HepG2 (cell line): ENCODE results near the gene RPL18. TPM values are rescaled to one million over a fixed set of nuclear protein-coding genes. Genes with fewer than 3 reads are reported as not detected.
A peak's percentile ranks its signal among the peaks of the same experiment; 100 is the strongest.

Experiments
- EEA1 ChIP-seq: sonication (generic); formaldehyde crosslinking; IDR thresholded peaks from 2 replicates; pipeline ENCODE4 v1.5.1; 2020; ENCODE audit warnings: mild to moderate bottlenecking, missing genetic modification reagents, borderline replicate concordance
- EHMT2 ChIP-seq: fragments of 200-600 bp; sonication (generic); IDR thresholded peaks from 2 replicates; pipeline ENCODE4 v1.7.0; 2017; ENCODE audit warnings: antibody characterized with exemption, low read depth, low read length, borderline replicate concordance
- FOXK2 ChIP-seq: fragments of 450-650 bp; IDR thresholded peaks from 2 replicates; pipeline ENCODE4 v1.6.1; 2016
- MAZ ChIP-seq, 2 experiments: sonication (generic) in 1 of 2; formaldehyde crosslinking in 1 of 2; IDR thresholded peaks; 2 replicates each; pipeline versions ENCODE4 v1.5.0 to v1.6.1; 2012 to 2020; ENCODE audit warnings: low read depth in 2 of 2, mild to moderate bottlenecking in 2 of 2, borderline replicate concordance in 1 of 2, improper control_type of control experiment in 1 of 2, low read length in 1 of 2, missing genetic modification reagents in 1 of 2, moderate library complexity in 1 of 2
- MEIS2 ChIP-seq: sonication (generic); formaldehyde crosslinking; IDR thresholded peaks from 2 replicates; pipeline ENCODE4 v1.9.0; 2021; ENCODE audit warnings: mild to moderate bottlenecking, missing genetic modification reagents
- NCOA1 ChIP-seq: sonication (generic); formaldehyde crosslinking; IDR thresholded peaks from 2 replicates; pipeline ENCODE4 v1.9.0; 2021; ENCODE audit warnings: missing genetic modification reagents
- NFKB2 ChIP-seq: sonication (generic); formaldehyde crosslinking; IDR thresholded peaks from 2 replicates; pipeline ENCODE4 v1.4.0; 2020; ENCODE audit warnings: missing genetic modification reagents, borderline replicate concordance
- NRL ChIP-seq: sonication (generic); formaldehyde crosslinking; IDR thresholded peaks from 2 replicates; pipeline ENCODE4 v1.5.0; 2020; ENCODE audit warnings: missing genetic modification reagents, mild to moderate bottlenecking, moderate library complexity, borderline replicate concordance
- PHF20 ChIP-seq: sonication (generic); formaldehyde crosslinking; IDR thresholded peaks from 2 replicates; pipeline ENCODE4 v1.5.0; 2020; ENCODE audit warnings: mild to moderate bottlenecking, missing genetic modification reagents
- SCMH1 ChIP-seq: sonication (generic); formaldehyde crosslinking; IDR thresholded peaks from 2 replicates; pipeline ENCODE4 v1.9.0; 2021; ENCODE audit warnings: missing genetic modification reagents, mild to moderate bottlenecking, borderline replicate concordance
- SKI ChIP-seq: fragments of 450-650 bp; IDR thresholded peaks from one replicate; pipeline ENCODE4 v1.6.1; 2018; ENCODE audit warnings: mild to moderate bottlenecking; ENCODE audit not compliant: partially characterized antibody
- SRSF9 ChIP-seq: fragments of 200-400 bp; formaldehyde crosslinking; IDR thresholded peaks from 2 replicates; pipeline ENCODE4 v1.6.1; 2018; ENCODE audit warnings: borderline replicate concordance, mild to moderate bottlenecking, low read depth, low read length; ENCODE audit not compliant: insufficient read depth, poor library complexity, severe bottlenecking
- TAF15 ChIP-seq: fragments of 200-400 bp; formaldehyde crosslinking; IDR thresholded peaks from one replicate; pipeline ENCODE4 v1.6.1; 2018; ENCODE audit warnings: mild to moderate bottlenecking, low read depth, low read length; ENCODE audit not compliant: poor library complexity, severe bottlenecking
- TEF ChIP-seq: sonication (generic); formaldehyde crosslinking; IDR thresholded peaks from 2 replicates; pipeline ENCODE4 v1.5.0; 2020; ENCODE audit warnings: missing genetic modification reagents
- UBTF ChIP-seq: sonication (generic); formaldehyde crosslinking; IDR thresholded peaks from 2 replicates; pipeline ENCODE4 v1.4.0; 2020; ENCODE audit warnings: mild to moderate bottlenecking, missing genetic modification reagents
- XRCC5 ChIP-seq: fragments of 200-400 bp; formaldehyde crosslinking; optimal IDR thresholded peaks from 2 replicates; pipeline ENCODE3; 2017; ENCODE audit warnings: mild to moderate bottlenecking, low read length
- ZMAT3 ChIP-seq: sonication (generic); formaldehyde crosslinking; conservative IDR thresholded peaks from 2 replicates; pipeline ENCODE4 v1.7.0; 2021; ENCODE audit warnings: missing genetic modification reagents
- ZNF367 ChIP-seq: sonication (generic); formaldehyde crosslinking; IDR thresholded peaks from 2 replicates; pipeline ENCODE4 v1.4.0; 2020; ENCODE audit warnings: missing genetic modification reagents, borderline replicate concordance
- ZNF547 ChIP-seq: sonication (generic); formaldehyde crosslinking; IDR thresholded peaks from 2 replicates; pipeline ENCODE4 v1.5.1; 2020; ENCODE audit warnings: mild to moderate bottlenecking, missing genetic modification reagents
- ZNF570 ChIP-seq: sonication (generic); formaldehyde crosslinking; IDR thresholded peaks from 2 replicates; pipeline ENCODE4 v1.4.0; 2020; ENCODE audit warnings: mild to moderate bottlenecking, missing genetic modification reagents, borderline replicate concordance
- ZNF629 ChIP-seq: sonication (generic); formaldehyde crosslinking; conservative IDR thresholded peaks from 2 replicates; pipeline ENCODE4 v1.5.0; 2020; ENCODE audit warnings: missing genetic modification reagents
- ZNF709 ChIP-seq: sonication (generic); formaldehyde crosslinking; IDR thresholded peaks from 2 replicates; pipeline ENCODE4 v1.5.0; 2020; ENCODE audit warnings: mild to moderate bottlenecking, missing genetic modification reagents
- polyA plus RNA-seq, 8 experiments: library from polyadenylated mRNA; depleted of rRNA in 3 of 8; stranded (reverse) in 7 of 8; unstranded in 1 of 8; fragments of >200 nt; fragmentation: Illumina TruSeq in 4 of 8; extraction: Trizol in 4 of 8; gene quantifications; 2 replicates each; pipeline versions ENCODE4 v1.2.1 to v1.2.3, GENCODE V29; 2011 to 2016; ENCODE audit warnings: low read depth in 4 of 8, missing spikeins in 1 of 8, mixed read lengths in 1 of 8; ENCODE audit not compliant: insufficient read depth in 1 of 8
- total RNA-seq, 5 experiments: library from RNA; depleted of rRNA; stranded (reverse); fragments of >200 nt; fragmentation: Illumina TruSeq; extraction: Trizol; gene quantifications; 2 replicates each; pipeline ENCODE4 v1.2.3, GENCODE V29; 2016; ENCODE audit warnings: low read depth in 1 of 5
- TF ChIP-seq, protein P1 (sequence below): sonication (generic); formaldehyde crosslinking; IDR thresholded peaks from 2 replicates; pipeline ENCODE4 v1.5.0; 2020; ENCODE audit warnings: mild to moderate bottlenecking, missing genetic modification reagents, moderate library complexity
- TF ChIP-seq, protein P2 (sequence below): sonication (generic); formaldehyde crosslinking; IDR thresholded peaks from 2 replicates; pipeline ENCODE4 v1.8.0; 2022; ENCODE audit warnings: missing genetic modification reagents, low read depth, mild to moderate bottlenecking, borderline replicate concordance

The RPL18 gene
- total and polyA plus RNA-seq, 2 of the 13 experiments (the other 11 are each of a cell fraction or from before 2014, with no cell fraction given): 1,485 to 1,639 TPM

DNA sequence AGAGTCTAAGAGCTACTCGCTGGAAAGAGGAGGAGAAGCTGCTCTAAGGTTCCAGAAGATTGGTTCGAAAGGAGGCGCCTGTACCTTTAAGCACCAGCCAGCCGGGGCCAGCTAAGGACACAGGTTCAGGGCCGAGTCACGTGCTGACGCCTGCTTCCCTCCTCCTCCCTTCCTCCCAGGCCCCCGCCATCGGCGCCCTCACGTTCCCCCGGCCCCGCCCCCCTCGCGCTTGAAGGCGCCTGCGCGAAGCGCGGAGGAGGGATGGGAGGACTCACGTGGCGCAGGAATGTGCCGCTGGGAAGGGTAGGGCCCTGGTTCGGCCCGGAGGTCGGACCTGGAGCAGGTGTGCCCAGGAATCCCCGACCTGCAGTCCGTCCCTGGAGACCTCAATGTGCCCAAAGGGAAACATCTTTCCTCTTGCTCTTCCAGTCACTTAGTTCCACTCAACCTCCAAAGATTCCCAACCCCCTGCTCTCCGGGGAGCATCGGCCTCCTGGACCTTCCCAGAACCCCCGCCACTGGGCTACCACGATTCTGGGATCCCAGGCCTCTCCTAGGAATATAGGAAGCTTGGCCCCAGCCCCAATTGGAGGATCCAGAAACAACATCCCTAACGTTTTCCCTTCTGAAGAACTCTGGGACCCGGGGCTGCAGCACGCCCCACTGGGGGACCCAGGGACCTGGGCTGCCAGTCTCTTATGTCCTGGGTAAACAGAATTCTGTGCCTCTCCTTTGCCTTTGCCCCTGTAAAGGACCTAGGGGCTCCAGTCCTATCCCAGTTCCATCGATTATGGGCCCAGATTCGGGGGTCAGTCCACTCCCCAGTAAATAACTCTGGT is 15.7 kb upstream of the RPL18 start (continued):
- TF ChIP-seq, protein P1, sequence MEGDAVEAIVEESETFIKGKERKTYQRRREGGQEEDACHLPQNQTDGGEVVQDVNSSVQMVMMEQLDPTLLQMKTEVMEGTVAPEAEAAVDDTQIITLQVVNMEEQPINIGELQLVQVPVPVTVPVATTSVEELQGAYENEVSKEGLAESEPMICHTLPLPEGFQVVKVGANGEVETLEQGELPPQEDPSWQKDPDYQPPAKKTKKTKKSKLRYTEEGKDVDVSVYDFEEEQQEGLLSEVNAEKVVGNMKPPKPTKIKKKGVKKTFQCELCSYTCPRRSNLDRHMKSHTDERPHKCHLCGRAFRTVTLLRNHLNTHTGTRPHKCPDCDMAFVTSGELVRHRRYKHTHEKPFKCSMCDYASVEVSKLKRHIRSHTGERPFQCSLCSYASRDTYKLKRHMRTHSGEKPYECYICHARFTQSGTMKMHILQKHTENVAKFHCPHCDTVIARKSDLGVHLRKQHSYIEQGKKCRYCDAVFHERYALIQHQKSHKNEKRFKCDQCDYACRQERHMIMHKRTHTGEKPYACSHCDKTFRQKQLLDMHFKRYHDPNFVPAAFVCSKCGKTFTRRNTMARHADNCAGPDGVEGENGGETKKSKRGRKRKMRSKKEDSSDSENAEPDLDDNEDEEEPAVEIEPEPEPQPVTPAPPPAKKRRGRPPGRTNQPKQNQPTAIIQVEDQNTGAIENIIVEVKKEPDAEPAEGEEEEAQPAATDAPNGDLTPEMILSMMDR (CRISPR knock-in tag): peak; percentile 8; the same call in 1 of the 2 replicates
- no peak for TF ChIP-seq ZNF629 (CRISPR knock-in tag)
- no peak for TF ChIP-seq SKI
- TF ChIP-seq MAZ (IDR thresholded peaks at IDR 0.05; ENCODE audit: borderline replicate concordance, low read depth, low read length): peak; percentile 97
- peak; percentile 56; the same call in 1 of the 2 replicates for TF ChIP-seq MAZ (CRISPR knock-in tag; IDR thresholded peaks at IDR 0.05; ENCODE audit: low read depth)
- no peak for TF ChIP-seq ZNF367 (CRISPR knock-in tag)
- TF ChIP-seq ZNF709 (CRISPR knock-in tag): peak; percentile 60; the same call in 1 of the 2 replicates
- no peak for TF ChIP-seq SRSF9
- TF ChIP-seq SCMH1 (CRISPR knock-in tag): no peak
- no peak for TF ChIP-seq UBTF (CRISPR knock-in tag)
- TF ChIP-seq, protein P2, sequence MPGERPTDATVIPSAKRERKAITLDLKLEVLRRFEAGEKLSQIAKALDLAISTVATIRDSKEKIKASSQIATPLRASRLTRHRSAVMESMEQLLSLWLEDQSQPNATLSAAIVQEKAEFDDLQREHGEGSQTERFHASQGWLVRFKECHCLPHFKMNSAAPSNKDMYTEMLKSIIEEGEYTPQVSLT (CRISPR knock-in tag): no peak
- TF ChIP-seq EHMT2: no peak
- no peak for TF ChIP-seq TAF15
- no peak for TF ChIP-seq PHF20 (CRISPR knock-in tag)
- no peak for TF ChIP-seq TEF (CRISPR knock-in tag)
- TF ChIP-seq ZNF570 (CRISPR knock-in tag): no peak
- TF ChIP-seq ZMAT3: no peak; the same call in 1 of the 2 replicates
- no peak for TF ChIP-seq ZNF547 (CRISPR knock-in tag)
- peak; percentile 90; the same call in 1 of the 2 replicates for TF ChIP-seq NFKB2 (CRISPR knock-in tag)
- TF ChIP-seq EEA1 (CRISPR knock-in tag): no peak
- TF ChIP-seq NCOA1 (CRISPR knock-in tag): peak; percentile 81; the same call in 1 of the 2 replicates
- TF ChIP-seq NRL: no peak; the same call in 1 of the 2 replicates
- TF ChIP-seq XRCC5: no peak
- TF ChIP-seq FOXK2: no peak
- peak; percentile 57; the same call in 1 of the 2 replicates for TF ChIP-seq MEIS2 (CRISPR knock-in tag)
